ENCODE measurements around the gene CLEC4F. TPM values are rescaled to one million over a fixed set of nuclear protein-coding genes. Genes with fewer than 3 reads are reported as not detected.

CLEC4F gene
- total and polyA plus RNA-seq, 10 donors, result 0.64 to 4.8 (median 2.6) TPM; not detected in 1

GRCh38 chr2:70765507-70765906, 54.9 kb downstream of the CLEC4F start:
- no peak overlapping the region for H3K4me3 ChIP-seq
- peaks cover 9 to 20% (median 17%) of the 10 kb centered on the region in 6 donors for H3K4me1 ChIP-seq
- H3K36me3 ChIP-seq, result no peaks in the 10 kb centered on the region
- TF ChIP-seq CTCF (IDR thresholded peaks at IDR 0.05 in 8 of 11, conservative IDR thresholded peaks at IDR 0.05 in 3 of 11) (no peak), POLR2AphosphoS5 (IDR thresholded peaks at IDR 0.05) (no peak), POLR2A (IDR thresholded peaks at IDR 0.05) (no peak)
- WGBS, 5 donors, result 81 to 93% (median 86%) methylated on average over 7 of the region's 7 CpGs
- peaks cover 0 to 73% (median 38%) of the 10 kb centered on the region in 7 donors for H3K27me3 ChIP-seq (replicated peaks in 1 of 7)
- intact Hi-C loops (cut with DNase I; ENCODE audit: low total_unique reads), result no loop called here
- H3K9me3 ChIP-seq, result no peaks in the 10 kb centered on the region
- no peak overlapping the region for H3K27ac ChIP-seq
- no peak for DNase-seq

GRCh38 chr2:70759446-70759845, 61.0 kb downstream of the CLEC4F start:
- Histone ChIP-seq H3K27ac (no peak overlapping the region), H3K4me3 (no peak overlapping the region), H3K4me1 (no peaks in the 10 kb centered on the region), H3K9me3 (no peaks in the 10 kb centered on the region), H3K36me3 (no peaks in the 10 kb centered on the region), H3K27me3 (replicated peaks in 1 of 7) (peaks cover 0 to 45% (median 4%) of the 10 kb centered on the region in 7 donors)
- WGBS, 5 donors, result 37 to 62% (median 50%) methylated on average over 1 of the region's 1 CpG
- intact Hi-C loops (cut with DNase I; ENCODE audit: low total_unique reads), result no loop called here
- no peak for TF ChIP-seq POLR2A (IDR thresholded peaks at IDR 0.05)
- DNase-seq, result no peak

Small RNAs within 50 kb of the gene (small RNA-seq; reads per million reads assigned to genes)
- gene HMGN2P21, result 0 reads per million in 4 donors

Other genes starting within 250 kb of the CLEC4F start
- gene ADD2, start 52.4 kb downstream of the CLEC4F start, total RNA-seq, result 1 to 10 TPM; 3.3 to 7.1 (median 4.2) TPM
- 1 to 10 TPM in 1 of 3 donors, under 1 TPM in 2; 0.47 to 1.8 (median 0.50) TPM for gene ADD2, start 52.4 kb downstream of the CLEC4F start, polyA plus RNA-seq
- not detected for gene FIGLA, start 30.0 kb downstream of the CLEC4F start, total RNA-seq
- gene FIGLA, start 30.0 kb downstream of the CLEC4F start, polyA plus RNA-seq, result under 1 TPM in 2 of 3 donors, not detected in 1; 0.14 to 0.39 TPM
- gene CD207, start 15.2 kb upstream of the CLEC4F start, total RNA-seq, result under 1 TPM in 2 of 7 donors, not detected in 5; 0.60 to 0.76 TPM
- gene CD207, start 15.2 kb upstream of the CLEC4F start, polyA plus RNA-seq, result under 1 TPM in 2 of 3 donors, not detected in 1; 0.05 to 0.11 TPM
- gene VAX2, start 80.0 kb upstream of the CLEC4F start, total RNA-seq, result not detected
- gene VAX2, start 80.0 kb upstream of the CLEC4F start, polyA plus RNA-seq, result under 1 TPM in 1 of 3 donors, not detected in 2; 0.05 TPM
- not detected for gene ATP6V1B1, start 115.3 kb upstream of the CLEC4F start, total RNA-seq
- gene ATP6V1B1, start 115.3 kb upstream of the CLEC4F start, polyA plus RNA-seq, result under 1 TPM in 2 of 3 donors, not detected in 1; 0.06 to 0.11 TPM
- gene ANKRD53, start 158.0 kb upstream of the CLEC4F start, total RNA-seq, result 1 to 10 TPM in 3 of 7 donors, under 1 TPM in 2, not detected in 2; 0.39 to 1.7 (median 1.3) TPM
- gene ANKRD53, start 158.0 kb upstream of the CLEC4F start, polyA plus RNA-seq, result under 1 TPM; 0.22 to 0.72 (median 0.27) TPM
- gene TEX261, start 174.3 kb upstream of the CLEC4F start, total RNA-seq, result 10 to 100 TPM; 28.6 to 55.7 (median 39.8) TPM
- gene TEX261, start 174.3 kb upstream of the CLEC4F start, polyA plus RNA-seq, result 10 to 100 TPM in 2 of 3 donors, 1 to 10 TPM in 1; 8.7 to 21.7 (median 12.9) TPM
- 100 to 1,000 TPM; 123 to 306 (median 181) TPM for gene NAGK, start 248.0 kb upstream of the CLEC4F start, total RNA-seq
- gene NAGK, start 248.0 kb upstream of the CLEC4F start, polyA plus RNA-seq, result 100 to 1,000 TPM; 127 to 321 (median 266) TPM